C1 segment of cervical spinal cord (tissue), 14 donors: ENCODE data around the gene MBP.
"Not testable (repeated sequence)": the region's sequence is repeated elsewhere in the genome, so short reads cannot be mapped to it uniquely, and the experiment has no call there.

Experiments used
- DNase-seq, 14 donors: peaks; one replicate each; lab custom pipeline; 2025; lab: John Stamatoyannopoulos, UW

The MBP gene

GRCh38 chr18:76973520-76974266, 158.9 kb downstream of the MBP start:
- no peak for DNase-seq

DNA sequence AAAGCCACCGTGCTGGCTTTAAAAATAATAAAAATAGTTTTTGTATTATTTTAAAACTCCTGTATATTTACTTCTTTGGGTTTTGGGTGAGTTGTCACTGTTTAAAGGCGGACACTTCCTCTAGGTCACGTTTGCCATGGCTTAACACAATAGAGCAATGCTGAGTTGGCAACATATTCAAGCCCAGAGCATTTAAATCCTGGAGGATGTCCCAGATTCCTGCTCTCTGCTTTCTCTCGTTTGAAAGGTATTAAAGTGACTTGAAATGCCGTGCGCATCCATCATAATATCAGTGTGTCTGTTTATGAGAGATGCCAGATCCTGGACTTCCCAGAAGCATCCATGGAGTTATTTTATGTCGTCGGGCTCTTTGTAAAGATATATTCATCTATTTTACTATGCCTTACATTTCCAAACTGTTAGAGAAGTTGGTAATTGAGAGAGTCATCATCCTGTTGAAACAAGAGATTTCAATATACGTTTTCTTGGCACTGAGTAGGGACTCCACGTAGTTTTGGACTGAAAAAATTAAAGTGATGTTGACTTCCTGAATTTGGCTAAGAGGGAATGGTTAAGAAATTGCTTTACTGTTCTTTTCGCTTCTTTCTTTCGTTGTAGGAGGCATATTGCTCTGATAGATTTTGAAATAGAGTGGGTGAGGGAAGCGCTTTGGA, 159.6 kb downstream of the MBP start:
- DNase-seq = peak in 1 of 14 donors; percentile 5

GRCh38 chr18:76972241-76972640, 160.3 kb downstream of the MBP start:
- no peak for DNase-seq

GRCh38 chr18:76970770-76971559, 161.6 kb downstream of the MBP start:
- no peak for DNase-seq

GRCh38 chr18:76967721-76968472, 164.7 kb downstream of the MBP start:
- DNase-seq = no peak

- not testable (repeated sequence) for DNase-seq
These were observed 165.3 kb downstream of the MBP start for GRCh38 chr18:76967299-76967698.

DNA sequence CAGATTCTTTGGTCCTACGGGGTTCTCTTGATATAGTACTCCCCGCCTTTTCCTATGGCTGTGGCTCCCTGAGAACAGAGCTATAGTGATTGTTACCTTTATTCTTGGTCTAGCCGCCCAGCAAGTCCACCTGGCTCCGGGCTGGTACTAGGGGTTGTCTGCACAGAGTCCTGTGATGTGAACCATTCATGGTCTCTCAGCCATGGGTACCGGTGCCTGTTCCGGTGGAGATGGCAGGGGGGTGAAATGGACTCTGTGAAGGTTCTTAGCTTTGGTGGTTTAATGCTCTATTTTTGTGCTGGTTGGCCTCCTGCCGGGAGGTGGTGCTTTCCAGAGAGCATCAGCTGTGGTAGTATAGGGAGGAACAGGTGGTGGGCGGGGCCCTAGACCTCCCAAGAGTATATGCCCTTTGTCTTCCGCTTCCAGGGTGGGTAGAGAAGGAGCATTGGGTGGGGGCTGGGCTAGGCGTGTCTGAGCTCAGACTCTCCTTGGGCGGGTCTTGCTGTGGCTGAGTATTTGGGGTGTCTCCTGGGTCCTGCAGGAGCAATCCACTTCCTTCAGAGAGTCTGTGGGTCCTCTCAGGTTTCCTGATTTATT, 166.9 kb downstream of the MBP start:
- not testable (repeated sequence) for DNase-seq

GRCh38 chr18:76963936-76964335, 168.6 kb downstream of the MBP start:
- DNase-seq = no peak

GRCh38 chr18:76962851-76963250, 169.7 kb downstream of the MBP start:
- no peak for DNase-seq

GRCh38 chr18:76960528-76961035, 172.0 kb downstream of the MBP start:
- no peak for DNase-seq

- no peak for DNase-seq
These were observed 173.0 kb downstream of the MBP start for GRCh38 chr18:76959605-76960004.

- DNase-seq = no peak
These were observed 173.8 kb downstream of the MBP start for GRCh38 chr18:76958692-76959341.

DNA sequence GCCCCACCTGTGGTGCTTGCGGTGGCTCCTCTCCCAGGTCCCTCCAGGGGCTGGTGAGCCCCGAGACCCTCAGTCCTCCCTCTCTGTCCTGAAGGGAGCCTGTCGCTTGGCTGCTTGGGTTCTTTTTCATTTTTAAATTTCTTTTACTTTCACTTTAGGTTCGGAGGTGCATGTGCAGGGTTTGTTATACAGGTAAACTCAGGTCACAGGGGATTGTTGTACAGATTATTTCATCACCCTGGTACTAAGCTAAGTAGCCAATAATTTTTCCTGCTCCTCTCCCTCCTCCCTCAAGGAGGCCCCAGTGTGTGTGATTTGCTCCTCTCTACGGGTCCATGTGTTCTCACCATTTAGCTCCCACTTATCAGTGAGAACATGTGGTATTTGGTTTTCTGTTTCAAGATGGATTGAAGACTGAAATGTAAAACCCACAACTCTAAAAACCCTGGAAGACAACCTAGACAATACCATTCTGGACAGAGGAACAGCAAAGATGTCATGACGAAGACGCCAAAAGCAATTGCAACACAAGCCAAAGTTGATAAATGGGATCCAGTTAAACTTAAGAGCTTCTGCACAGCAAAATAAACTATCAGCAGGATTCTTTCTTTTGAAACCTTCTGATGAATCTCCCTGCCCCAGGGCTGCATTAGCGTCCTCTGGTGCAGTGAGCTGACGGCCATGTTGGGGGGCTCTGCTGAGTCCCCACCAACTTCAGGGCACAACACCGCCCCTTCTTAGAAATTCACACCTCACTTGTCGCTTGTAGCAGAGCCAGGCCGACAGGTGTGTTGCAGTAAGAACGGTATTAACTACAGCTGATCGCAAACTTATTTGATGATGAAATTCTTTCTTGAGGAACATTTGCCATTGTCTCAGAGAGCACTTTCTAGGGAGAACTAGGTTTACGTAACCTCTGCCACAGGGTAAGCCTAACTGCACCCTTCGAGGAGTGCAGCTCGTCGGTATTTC, 174.9 kb downstream of the MBP start:
- DNase-seq = no peak

GRCh38 chr18:76956648-76957047, 175.9 kb downstream of the MBP start:
- DNase-seq = no peak

DNA sequence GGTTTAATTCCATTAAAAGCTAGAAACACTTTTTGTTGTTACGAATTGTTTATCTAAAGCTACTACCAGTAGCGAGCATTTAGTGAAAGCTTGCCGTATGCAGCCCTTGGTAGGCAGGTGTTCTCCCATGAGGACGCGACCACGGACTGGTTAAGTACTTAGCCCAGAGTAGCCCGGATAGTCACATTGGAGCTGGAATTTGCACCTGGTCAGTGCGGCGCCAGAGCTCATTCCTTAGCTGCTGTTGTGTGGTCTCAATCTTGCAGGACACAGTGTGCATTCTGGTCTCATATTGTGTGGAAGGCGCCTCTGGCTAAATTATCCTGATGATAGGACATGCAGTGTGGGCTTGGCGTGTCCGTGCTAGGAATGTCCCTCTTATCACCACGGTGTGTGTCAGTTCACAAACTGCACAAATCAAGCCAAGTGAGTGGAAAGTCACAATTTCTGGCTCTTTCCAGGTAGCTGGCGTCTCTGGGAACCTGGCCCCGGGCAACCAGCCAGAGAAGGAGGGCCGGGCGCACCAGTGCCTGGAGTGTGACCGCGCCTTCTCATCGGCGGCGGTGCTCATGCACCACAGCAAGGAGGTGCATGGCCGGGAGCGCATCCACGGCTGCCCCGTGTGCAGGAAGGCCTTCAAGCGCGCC, 176.9 kb downstream of the MBP start:
- peak in 1 of 14 donors; percentile 56 for DNase-seq

DNA sequence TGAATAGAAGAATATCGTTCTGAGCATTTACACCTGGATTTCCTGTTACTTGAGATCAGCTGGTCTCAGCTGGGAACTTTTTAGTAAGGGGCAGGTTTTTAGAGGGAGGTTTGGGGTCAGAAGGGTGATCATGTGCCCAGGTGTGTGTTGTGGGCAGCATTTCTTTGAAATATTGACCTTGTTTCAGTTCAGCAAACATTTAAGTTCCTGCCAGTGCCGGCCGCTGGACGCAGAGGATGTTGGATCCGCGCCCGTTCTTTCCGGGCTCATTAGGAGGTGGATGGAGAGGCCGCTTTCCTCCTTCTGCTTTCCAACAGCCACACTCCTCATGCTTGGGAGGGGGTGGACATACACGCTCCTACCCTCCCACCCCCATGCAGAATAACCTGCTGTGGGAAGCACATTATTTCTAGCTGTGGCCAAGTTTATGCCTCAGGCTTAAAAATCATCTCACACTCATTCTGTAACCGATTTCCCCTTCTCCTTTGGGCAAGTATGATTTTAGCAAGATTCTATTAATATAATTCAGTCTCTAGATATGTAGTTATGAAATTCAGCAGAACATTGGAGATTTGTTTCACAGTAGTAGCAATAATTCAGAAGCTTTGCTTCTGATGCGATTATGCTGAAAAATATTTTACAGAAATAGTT, 178.9 kb downstream of the MBP start:
- DNase-seq = peak in 4 of 14 donors; percentile 6 to 33 (median 23)

GRCh38 chr18:76953156-76953555, 179.4 kb downstream of the MBP start:
- DNase-seq = no peak

- no peak for DNase-seq
These were observed 179.8 kb downstream of the MBP start for GRCh38 chr18:76952747-76953146.
